OCI-LY3 (cell line): Measurements from ENCODE around the gene NUDT6.

Experiments
- EZH2phosphoT487 ChIP-seq: fragments of 200-600 bp; shearing (Covaris generic); IDR thresholded peaks from 2 replicates; pipeline ENCODE4 v1.6.1; 2018; ENCODE audit warnings: antibody characterized with exemption, mixed run types, low read depth
- TF ChIP-seq, protein P1 (sequence below): fragments of 200-600, 300-600 bp; sonication (generic); IDR thresholded peaks from 2 replicates; pipeline ENCODE4 v1.5.1; 2014; ENCODE audit warnings: antibody characterized with exemption, low read length, low read depth

DNA sequence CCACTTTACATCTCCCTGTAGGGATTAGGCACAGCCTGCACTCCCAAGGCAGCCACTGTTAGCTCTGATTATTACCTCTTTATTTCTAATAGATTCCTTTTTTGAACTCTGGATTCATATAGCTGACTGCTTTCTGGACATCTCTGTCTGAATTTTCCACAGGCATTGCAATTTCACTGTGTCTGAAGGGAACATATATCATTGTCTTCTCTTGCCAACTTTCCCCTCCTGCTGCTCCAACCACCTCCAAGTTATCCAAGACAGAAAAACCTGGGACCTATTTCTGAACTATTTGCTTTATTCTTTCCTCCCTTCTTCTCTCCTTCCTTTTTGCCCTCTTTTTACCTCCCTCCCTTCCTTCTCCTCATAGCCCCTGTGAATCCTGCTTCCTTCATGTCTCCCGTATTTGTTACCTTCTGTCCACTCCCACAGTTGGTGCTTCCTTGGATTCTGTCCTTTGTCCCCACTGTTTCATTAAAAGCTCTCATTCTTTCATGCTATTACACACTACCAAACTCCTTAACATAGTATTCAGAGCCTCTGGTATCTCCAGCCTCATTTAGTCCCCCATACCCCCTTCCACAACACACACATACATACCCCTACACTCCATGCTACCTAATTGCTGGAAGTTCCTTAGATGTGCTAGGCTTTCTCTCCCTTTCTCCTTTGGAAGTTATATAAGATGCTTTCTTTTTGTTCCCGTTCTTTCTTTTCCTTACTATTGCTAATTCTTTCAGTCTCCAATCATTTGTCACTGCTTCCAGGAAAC lies 61.0 kb downstream of the NUDT6 start:
- TF ChIP-seq, protein P1, sequence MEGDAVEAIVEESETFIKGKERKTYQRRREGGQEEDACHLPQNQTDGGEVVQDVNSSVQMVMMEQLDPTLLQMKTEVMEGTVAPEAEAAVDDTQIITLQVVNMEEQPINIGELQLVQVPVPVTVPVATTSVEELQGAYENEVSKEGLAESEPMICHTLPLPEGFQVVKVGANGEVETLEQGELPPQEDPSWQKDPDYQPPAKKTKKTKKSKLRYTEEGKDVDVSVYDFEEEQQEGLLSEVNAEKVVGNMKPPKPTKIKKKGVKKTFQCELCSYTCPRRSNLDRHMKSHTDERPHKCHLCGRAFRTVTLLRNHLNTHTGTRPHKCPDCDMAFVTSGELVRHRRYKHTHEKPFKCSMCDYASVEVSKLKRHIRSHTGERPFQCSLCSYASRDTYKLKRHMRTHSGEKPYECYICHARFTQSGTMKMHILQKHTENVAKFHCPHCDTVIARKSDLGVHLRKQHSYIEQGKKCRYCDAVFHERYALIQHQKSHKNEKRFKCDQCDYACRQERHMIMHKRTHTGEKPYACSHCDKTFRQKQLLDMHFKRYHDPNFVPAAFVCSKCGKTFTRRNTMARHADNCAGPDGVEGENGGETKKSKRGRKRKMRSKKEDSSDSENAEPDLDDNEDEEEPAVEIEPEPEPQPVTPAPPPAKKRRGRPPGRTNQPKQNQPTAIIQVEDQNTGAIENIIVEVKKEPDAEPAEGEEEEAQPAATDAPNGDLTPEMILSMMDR: no peak
- no peak for TF ChIP-seq EZH2phosphoT487
